A549 (cell line): ENCODE results near the gene SCN3B. TPM values are rescaled to one million over a fixed set of nuclear protein-coding genes. Genes with fewer than 3 reads are reported as not detected.

Experiments
- ATAC-seq, 2 experiments: fragments of 200-7000 bp in 1 of 2; fragments of >200 bp in 1 of 2; cut with Nextera tagmentation in 1 of 2; cut with Tn5 transposase in 1 of 2; 3 replicates each; pipeline versions ENCODE4 v1.8.0 to v1.9.1; 2018 to 2020; ENCODE audit warnings: mild to moderate bottlenecking in 1 of 2, moderate library complexity in 1 of 2
- CTCF ChIA-PET: fragments of 300-600 bp; sonication (Branson Sonifier 250); formaldehyde crosslinking; extraction: SDS; loops from one replicate; lab custom pipeline; 2021; ENCODE audit warnings: antibody characterized with exemption, inconsistent platforms; lab: Yijun Ruan, JAX
- POLR2A ChIA-PET: fragments of 350-600 bp; formaldehyde crosslinking; extraction: SDS; loops from one replicate; lab custom pipeline; 2021; ENCODE audit warnings: antibody characterized with exemption, inconsistent platforms; lab: Yijun Ruan, JAX
- DNase-seq, 2 experiments: peaks; one replicate each; pipeline versions ENCODE4 v3.0.0 to v3.0.0-alpha.2; 2011 to 2016; ENCODE audit warnings: low read depth in 1 of 2, low spot score in 1 of 2
- FAIRE-seq: peaks from 2 replicates; lab custom pipeline; 2011; peaks lifted over from hg19 to GRCh38; lab: Jason Lieb, UNC
- H3K27ac ChIP-seq, 2 experiments: fragments of >200 bp; sonication (Bioruptor Twin); formaldehyde crosslinking; 3 replicates each; pipeline ENCODE4 v1.5.1; 2016 to 2017
- H3K4me1 ChIP-seq: fragments of >200 bp; sonication (Bioruptor Twin); formaldehyde crosslinking; 3 replicates; pipeline ENCODE4 v1.6.1; 2016
- H3K4me2 ChIP-seq: fragments of >200 bp; sonication (Bioruptor Twin); formaldehyde crosslinking; 3 replicates; pipeline ENCODE4 v1.6.1; 2016
- H3K4me3 ChIP-seq: fragments of >200 bp; sonication (Bioruptor Twin); formaldehyde crosslinking; 3 replicates; pipeline ENCODE4 v1.5.1; 2016
- H3K9me3 ChIP-seq: fragments of >200 bp; sonication (Bioruptor Twin); formaldehyde crosslinking; 3 replicates; pipeline ENCODE4 v1.6.1; 2016
- BHLHE40 ChIP-seq: IDR thresholded peaks from 2 replicates; pipeline ENCODE4 v1.6.1; 2012; ENCODE audit warnings: low read depth, low read length, inconsistent platforms
- CBX2 ChIP-seq: fragments of 200-600 bp; sonication (generic); IDR thresholded peaks from 2 replicates; pipeline ENCODE4 v1.6.1; 2016; ENCODE audit warnings: low read depth, mild to moderate bottlenecking, borderline replicate concordance
- E2F6 ChIP-seq: IDR thresholded peaks from 2 replicates; pipeline ENCODE4 v1.6.1; 2012; ENCODE audit warnings: low read depth, borderline replicate concordance
- EHMT2 ChIP-seq: fragments of 200-600 bp; sonication (generic); IDR thresholded peaks from 2 replicates; pipeline ENCODE4 v1.6.1; 2016; ENCODE audit warnings: antibody characterized with exemption, low read depth, mild to moderate bottlenecking, moderate library complexity
- FOSB ChIP-seq: fragments of 250-450 bp; sonication (Bioruptor Pico); IDR thresholded peaks from 2 replicates; pipeline ENCODE4 v1.5.0; 2020; ENCODE audit warnings: mild to moderate bottlenecking, moderate library complexity
- GATA3 ChIP-seq: IDR thresholded peaks from 2 replicates; pipeline ENCODE4 v1.6.1; 2012; ENCODE audit warnings: borderline replicate concordance
- JUN ChIP-seq, 2 experiments: fragments of >200 bp; sonication (Bioruptor Twin); formaldehyde crosslinking; IDR thresholded peaks; 2 replicates in 1 of 2; 3 replicates in 1 of 2; pipeline ENCODE4 v1.6.1; 2016 to 2017
- KDM1A ChIP-seq: fragments of 200-600 bp; sonication (generic); IDR thresholded peaks from 2 replicates; pipeline ENCODE4 v1.6.1; 2016; ENCODE audit warnings: low read depth, mild to moderate bottlenecking
- KDM5A ChIP-seq: fragments of 200-600 bp; sonication (generic); IDR thresholded peaks from 2 replicates; pipeline ENCODE4 v1.6.1; 2016; ENCODE audit warnings: antibody characterized with exemption, mild to moderate bottlenecking
- PHF8 ChIP-seq: fragments of 200-600 bp; sonication (generic); IDR thresholded peaks from 2 replicates; pipeline ENCODE4 v1.6.1; 2016; ENCODE audit warnings: low read depth, mild to moderate bottlenecking, antibody characterized with exemption, moderate library complexity, borderline replicate concordance
- POLR2AphosphoS2 ChIP-seq: conservative IDR thresholded peaks from 2 replicates; pipeline ENCODE4 v1.6.1; 2012; ENCODE audit warnings: low read length, improper control_type of control experiment, inconsistent platforms
- RAD21 ChIP-seq, 2 experiments: fragments of >200 bp in 1 of 2; sonication (Bioruptor Twin) in 1 of 2; formaldehyde crosslinking in 1 of 2; IDR thresholded peaks in 1 of 2; conservative IDR thresholded peaks in 1 of 2; 2 replicates in 1 of 2; 3 replicates in 1 of 2; pipeline ENCODE4 v1.6.1; 2012 to 2018; ENCODE audit warnings: inconsistent platforms in 1 of 2
- RFX5 ChIP-seq: fragments of 450-650 bp; IDR thresholded peaks from 2 replicates; pipeline ENCODE4 v1.7.1; 2014; ENCODE audit warnings: antibody characterized with exemption, mild to moderate bottlenecking, moderate library complexity
- SMC3 ChIP-seq: fragments of >200 bp; sonication (Bioruptor Twin); formaldehyde crosslinking; IDR thresholded peaks from 3 replicates; pipeline ENCODE4 v1.6.1; 2018; ENCODE audit warnings: inconsistent platforms
- SREBF2 ChIP-seq: fragments of 450-650 bp; IDR thresholded peaks from 2 replicates; pipeline ENCODE4 v1.6.1; 2014; ENCODE audit warnings: mild to moderate bottlenecking, moderate library complexity
- TFCP2L1 ChIP-seq: fragments of 250-450 bp; sonication (Bioruptor Pico); IDR thresholded peaks from 2 replicates; pipeline ENCODE4 v1.5.0; 2021; ENCODE audit warnings: mild to moderate bottlenecking
- WGBS: methylation state at CpG from one replicate; pipeline ENCODE4 v1.1.6; 2017; ENCODE audit errors: missing lambda C conversion rate; 5-methylcytosine and 5-hydroxymethylcytosine counted together
- polyA plus RNA-seq, 4 experiments: library from polyadenylated mRNA; depleted of rRNA in 3 of 4; stranded (reverse); fragments of >200 nt; fragmentation: RNase III in 1 of 4; extraction: RNeasy Plus Mini Kit Qiagen cat#74134 plus additional on column Dnase treatment in 1 of 4; gene quantifications; 2 replicates in 3 of 4; 3 replicates in 1 of 4; pipeline ENCODE4 v1.2.3, GENCODE V29; 2011 to 2017
- TF ChIP-seq, protein P1 (sequence below): fragments of >200 bp; sonication (Bioruptor Twin); formaldehyde crosslinking; IDR thresholded peaks from 3 replicates; pipeline ENCODE4 v1.5.1; 2016
- TF ChIP-seq, protein P2 (sequence below): IDR thresholded peaks from 2 replicates; pipeline ENCODE4 v1.6.1; 2012
- TF ChIP-seq, protein P3 (sequence below): fragments of >200 bp; sonication (Bioruptor Twin); formaldehyde crosslinking; IDR thresholded peaks from 2 replicates; pipeline ENCODE4 v1.6.1; 2016
- TF ChIP-seq, protein P4 (sequence below): fragments of 200-600 bp; sonication (generic); IDR thresholded peaks from 2 replicates; pipeline ENCODE4 v1.6.1; 2016; ENCODE audit warnings: antibody characterized with exemption, mild to moderate bottlenecking, moderate library complexity

Gene SCN3B
- polyA plus RNA-seq, 2 of the 4 experiments (the other 2 are of a cell fraction) = 0.18 to 0.37 TPM

DNA sequence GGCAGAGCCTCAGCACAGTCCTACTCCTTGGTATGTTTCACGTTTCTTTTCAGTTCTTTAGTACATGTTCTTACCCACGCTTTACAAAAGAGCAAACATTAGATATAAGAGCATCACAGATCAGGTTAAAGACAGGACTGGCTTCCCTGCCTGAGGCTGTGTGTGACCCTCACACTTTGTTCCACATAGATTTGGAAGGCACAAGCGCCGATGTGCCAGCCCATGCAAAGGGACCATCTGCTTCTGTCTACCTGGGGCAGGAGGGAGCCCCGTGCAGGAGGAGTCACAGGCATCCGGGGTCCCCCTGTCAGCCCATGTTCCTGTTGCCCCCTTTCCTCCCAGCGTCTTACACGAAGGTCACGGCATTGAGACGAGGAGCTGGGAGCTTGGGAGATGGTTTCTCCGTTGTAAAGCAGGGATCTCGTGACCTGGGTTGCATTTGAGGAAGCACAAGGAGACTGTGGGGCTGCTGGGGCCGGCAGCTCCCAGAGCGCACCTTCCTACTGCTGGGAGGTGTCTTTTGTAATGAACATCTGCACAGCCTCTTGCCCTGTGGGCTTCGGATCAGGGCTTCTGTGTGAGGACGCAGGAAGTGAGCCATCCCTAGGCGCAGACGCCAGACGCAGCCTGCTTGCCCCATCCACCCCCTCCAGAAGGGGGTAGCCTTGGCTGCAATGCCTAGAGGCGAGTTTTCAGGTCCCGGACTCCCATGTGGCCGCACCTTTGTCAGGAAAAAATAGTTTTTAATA is 72.6 kb downstream of the SCN3B start:
- Histone ChIP-seq H3K4me1 (peaks cover 63% of the 10 kb centered on the region), H3K4me2 (no peak overlapping the region; the same call in 2 of the 3 replicates), H3K27ac (peak overlapping the region in 1 of 2 experiments; percentile 75; a peak in 3 of 6 replicates), H3K9me3 (no peaks in the 10 kb centered on the region), H3K4me3 (no peak overlapping the region)
- FAIRE-seq = no peak
- DNase-seq = no peak
- no peak for ATAC-seq
- CTCF ChIA-PET = interaction anchor here (0.9 to 4.3 kb wide), 19 partner anchors 8 to 125 kb away, joined by 3 to 41 read pairs (median 6); partner anchors contain the start of gene SCN3B
- POLR2A ChIA-PET = no interaction called here
- 83% methylated on average over 15 of the region's 22 CpGs for WGBS
- TF ChIP-seq GATA3 = no peak

GRCh38 chr11:123580557-123581275 is 73.7 kb downstream of the SCN3B start:
- CTCF ChIA-PET = interaction anchor here (0.5 to 4.3 kb wide), 43 partner anchors 10 to 985 kb away, joined by 3 to 41 read pairs (median 5); partner anchors contain the start of gene SCN3B
- peak overlapping the region; percentile 60 to 75 for H3K27ac ChIP-seq
- peak; percentile 64 to 82 for ATAC-seq
- H3K9me3 ChIP-seq = no peaks in the 10 kb centered on the region
- POLR2A ChIA-PET = interaction anchor here (0.7 kb wide), 1 partner anchor 118 kb away, joined by 8 read pairs; no protein-coding TSS in a partner anchor
- peaks cover 63% of the 10 kb centered on the region for H3K4me1 ChIP-seq
- peak overlapping the region; percentile 50 for H3K4me2 ChIP-seq
- no peak overlapping the region for H3K4me3 ChIP-seq
- WGBS = 10% methylated on average over 24 of the region's 25 CpGs
- no peak for FAIRE-seq
- TF ChIP-seq KDM1A = no peak
- TF ChIP-seq RAD21 (conservative IDR thresholded peaks at IDR 0.05 in 1 of 2, IDR thresholded peaks at IDR 0.05 in 1 of 2) = peak; percentile 76 to 78
- TF ChIP-seq, protein P1, sequence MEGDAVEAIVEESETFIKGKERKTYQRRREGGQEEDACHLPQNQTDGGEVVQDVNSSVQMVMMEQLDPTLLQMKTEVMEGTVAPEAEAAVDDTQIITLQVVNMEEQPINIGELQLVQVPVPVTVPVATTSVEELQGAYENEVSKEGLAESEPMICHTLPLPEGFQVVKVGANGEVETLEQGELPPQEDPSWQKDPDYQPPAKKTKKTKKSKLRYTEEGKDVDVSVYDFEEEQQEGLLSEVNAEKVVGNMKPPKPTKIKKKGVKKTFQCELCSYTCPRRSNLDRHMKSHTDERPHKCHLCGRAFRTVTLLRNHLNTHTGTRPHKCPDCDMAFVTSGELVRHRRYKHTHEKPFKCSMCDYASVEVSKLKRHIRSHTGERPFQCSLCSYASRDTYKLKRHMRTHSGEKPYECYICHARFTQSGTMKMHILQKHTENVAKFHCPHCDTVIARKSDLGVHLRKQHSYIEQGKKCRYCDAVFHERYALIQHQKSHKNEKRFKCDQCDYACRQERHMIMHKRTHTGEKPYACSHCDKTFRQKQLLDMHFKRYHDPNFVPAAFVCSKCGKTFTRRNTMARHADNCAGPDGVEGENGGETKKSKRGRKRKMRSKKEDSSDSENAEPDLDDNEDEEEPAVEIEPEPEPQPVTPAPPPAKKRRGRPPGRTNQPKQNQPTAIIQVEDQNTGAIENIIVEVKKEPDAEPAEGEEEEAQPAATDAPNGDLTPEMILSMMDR = peak; percentile 75
- peak; percentile 48; the same call in 1 of the 2 replicates for TF ChIP-seq E2F6
- TF ChIP-seq, protein P2, sequence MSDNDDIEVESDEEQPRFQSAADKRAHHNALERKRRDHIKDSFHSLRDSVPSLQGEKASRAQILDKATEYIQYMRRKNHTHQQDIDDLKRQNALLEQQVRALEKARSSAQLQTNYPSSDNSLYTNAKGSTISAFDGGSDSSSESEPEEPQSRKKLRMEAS = peak; percentile 51
- TF ChIP-seq PHF8 = no peak
- peak; percentile 84 for TF ChIP-seq SMC3
- DNase-seq = peak; percentile 55 to 65

GRCh38 chr11:123580137-123580536 is 74.3 kb downstream of the SCN3B start:
- Histone ChIP-seq H3K27ac (peak overlapping the region; percentile 50 to 75; a peak in 5 of 6 replicates), H3K4me3 (no peak overlapping the region), H3K9me3 (no peaks in the 10 kb centered on the region), H3K4me1 (peaks cover 57% of the 10 kb centered on the region), H3K4me2 (peak overlapping the region; percentile 50)
- DNase-seq (no peak), FAIRE-seq (no peak), ATAC-seq (peak; percentile 21 to 44; a peak in 3 of 6 replicates)
- 89% methylated on average over 6 of the region's 6 CpGs for WGBS
- ChIA-PET POLR2A (interaction anchor here (0.7 kb wide), 1 partner anchor 118 kb away, joined by 8 read pairs; no protein-coding TSS in a partner anchor), CTCF (interaction anchor here (0.6 to 4.3 kb wide), 35 partner anchors 9 to 173 kb away, joined by 3 to 41 read pairs (median 6); no protein-coding TSS in a partner anchor)
- TF ChIP-seq RFX5 = no peak
- TF ChIP-seq EHMT2 = no peak
- TF ChIP-seq FOSB (CRISPR knock-in tag) = no peak
- TF ChIP-seq JUN (IDR thresholded peaks at IDR 0.05) = no peak
- TF ChIP-seq POLR2AphosphoS2 = no peak
- TF ChIP-seq, protein P1 = no peak
- TF ChIP-seq KDM5A = no peak
- TF ChIP-seq BHLHE40 = no peak
- TF ChIP-seq TFCP2L1 (CRISPR knock-in tag) = no peak
- TF ChIP-seq SREBF2 = no peak
- TF ChIP-seq, protein P3, sequence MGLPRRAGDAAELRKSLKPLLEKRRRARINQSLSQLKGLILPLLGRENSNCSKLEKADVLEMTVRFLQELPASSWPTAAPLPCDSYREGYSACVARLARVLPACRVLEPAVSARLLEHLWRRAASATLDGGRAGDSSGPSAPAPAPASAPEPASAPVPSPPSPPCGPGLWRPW = no peak
- TF ChIP-seq CBX2 = no peak
- TF ChIP-seq, protein P4, sequence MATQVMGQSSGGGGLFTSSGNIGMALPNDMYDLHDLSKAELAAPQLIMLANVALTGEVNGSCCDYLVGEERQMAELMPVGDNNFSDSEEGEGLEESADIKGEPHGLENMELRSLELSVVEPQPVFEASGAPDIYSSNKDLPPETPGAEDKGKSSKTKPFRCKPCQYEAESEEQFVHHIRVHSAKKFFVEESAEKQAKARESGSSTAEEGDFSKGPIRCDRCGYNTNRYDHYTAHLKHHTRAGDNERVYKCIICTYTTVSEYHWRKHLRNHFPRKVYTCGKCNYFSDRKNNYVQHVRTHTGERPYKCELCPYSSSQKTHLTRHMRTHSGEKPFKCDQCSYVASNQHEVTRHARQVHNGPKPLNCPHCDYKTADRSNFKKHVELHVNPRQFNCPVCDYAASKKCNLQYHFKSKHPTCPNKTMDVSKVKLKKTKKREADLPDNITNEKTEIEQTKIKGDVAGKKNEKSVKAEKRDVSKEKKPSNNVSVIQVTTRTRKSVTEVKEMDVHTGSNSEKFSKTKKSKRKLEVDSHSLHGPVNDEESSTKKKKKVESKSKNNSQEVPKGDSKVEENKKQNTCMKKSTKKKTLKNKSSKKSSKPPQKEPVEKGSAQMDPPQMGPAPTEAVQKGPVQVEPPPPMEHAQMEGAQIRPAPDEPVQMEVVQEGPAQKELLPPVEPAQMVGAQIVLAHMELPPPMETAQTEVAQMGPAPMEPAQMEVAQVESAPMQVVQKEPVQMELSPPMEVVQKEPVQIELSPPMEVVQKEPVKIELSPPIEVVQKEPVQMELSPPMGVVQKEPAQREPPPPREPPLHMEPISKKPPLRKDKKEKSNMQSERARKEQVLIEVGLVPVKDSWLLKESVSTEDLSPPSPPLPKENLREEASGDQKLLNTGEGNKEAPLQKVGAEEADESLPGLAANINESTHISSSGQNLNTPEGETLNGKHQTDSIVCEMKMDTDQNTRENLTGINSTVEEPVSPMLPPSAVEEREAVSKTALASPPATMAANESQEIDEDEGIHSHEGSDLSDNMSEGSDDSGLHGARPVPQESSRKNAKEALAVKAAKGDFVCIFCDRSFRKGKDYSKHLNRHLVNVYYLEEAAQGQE = no peak
